OCI-LY3 (cell line): Measurements from ENCODE around the gene NAA25.

ENCODE experiments used
- EZH2phosphoT487 ChIP-seq: fragments of 200-600 bp; shearing (Covaris generic); IDR thresholded peaks from 2 replicates; pipeline ENCODE4 v1.6.1; 2018; ENCODE audit warnings: antibody characterized with exemption, mixed run types, low read depth
- TF ChIP-seq, protein P1 (sequence below): fragments of 200-600, 300-600 bp; sonication (generic); IDR thresholded peaks from 2 replicates; pipeline ENCODE4 v1.5.1; 2014; ENCODE audit warnings: antibody characterized with exemption, low read length, low read depth

- TF ChIP-seq, protein P1, sequence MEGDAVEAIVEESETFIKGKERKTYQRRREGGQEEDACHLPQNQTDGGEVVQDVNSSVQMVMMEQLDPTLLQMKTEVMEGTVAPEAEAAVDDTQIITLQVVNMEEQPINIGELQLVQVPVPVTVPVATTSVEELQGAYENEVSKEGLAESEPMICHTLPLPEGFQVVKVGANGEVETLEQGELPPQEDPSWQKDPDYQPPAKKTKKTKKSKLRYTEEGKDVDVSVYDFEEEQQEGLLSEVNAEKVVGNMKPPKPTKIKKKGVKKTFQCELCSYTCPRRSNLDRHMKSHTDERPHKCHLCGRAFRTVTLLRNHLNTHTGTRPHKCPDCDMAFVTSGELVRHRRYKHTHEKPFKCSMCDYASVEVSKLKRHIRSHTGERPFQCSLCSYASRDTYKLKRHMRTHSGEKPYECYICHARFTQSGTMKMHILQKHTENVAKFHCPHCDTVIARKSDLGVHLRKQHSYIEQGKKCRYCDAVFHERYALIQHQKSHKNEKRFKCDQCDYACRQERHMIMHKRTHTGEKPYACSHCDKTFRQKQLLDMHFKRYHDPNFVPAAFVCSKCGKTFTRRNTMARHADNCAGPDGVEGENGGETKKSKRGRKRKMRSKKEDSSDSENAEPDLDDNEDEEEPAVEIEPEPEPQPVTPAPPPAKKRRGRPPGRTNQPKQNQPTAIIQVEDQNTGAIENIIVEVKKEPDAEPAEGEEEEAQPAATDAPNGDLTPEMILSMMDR = no peak
- TF ChIP-seq EZH2phosphoT487 = no peak
Observed at GRCh38 chr12:112103758-112104503, 4.7 kb downstream of the NAA25 start.
